Stimulated activated CD4-positive, alpha-beta T cell treated with anti-CD3 and anti-CD28 coated beads, Interleukin-4, amount 100 ng/mL, for 24 hours (primary cell): ENCODE results near the gene SLC24A4.
A peak's percentile ranks its signal among the peaks of the same experiment; 100 is the strongest.

Source experiments
- DNase-seq: peaks from one replicate; pipeline ENCODE4 v3.0.0-alpha.2; 2020

SLC24A4 gene

GRCh38 chr14:92316937-92317336 is 6.0 kb upstream of the SLC24A4 start:
- no peak for DNase-seq

- no peak for DNase-seq
Observed at GRCh38 chr14:92317511-92317910, 5.5 kb upstream of the SLC24A4 start.

- DNase-seq, result no peak
Observed at GRCh38 chr14:92321701-92322100, 1.3 kb upstream of the SLC24A4 start.

GRCh38 chr14:92322516-92322915 is 449 bp upstream of the SLC24A4 start:
- no peak for DNase-seq

- no peak for DNase-seq
Observed at GRCh38 chr14:92323916-92324818, 1.2 kb downstream of the SLC24A4 start.

GRCh38 chr14:92325835-92326234 is 2.9 kb downstream of the SLC24A4 start:
- DNase-seq, result no peak

GRCh38 chr14:92328664-92329255 is 5.8 kb downstream of the SLC24A4 start:
- no peak for DNase-seq

GRCh38 chr14:92334050-92334449 is 11.1 kb downstream of the SLC24A4 start:
- DNase-seq, result no peak

GRCh38 chr14:92336363-92336762 is 13.4 kb downstream of the SLC24A4 start:
- DNase-seq, result no peak

GRCh38 chr14:92339426-92339825 is 16.5 kb downstream of the SLC24A4 start:
- no peak for DNase-seq

- no peak for DNase-seq
Observed at GRCh38 chr14:92340071-92340470, 17.1 kb downstream of the SLC24A4 start.

- DNase-seq, result peak; percentile 16
Observed at GRCh38 chr14:92340931-92341330, 18.0 kb downstream of the SLC24A4 start.

- DNase-seq, result peak; percentile 66
Observed at GRCh38 chr14:92341791-92342190, 18.8 kb downstream of the SLC24A4 start.

GRCh38 chr14:92348154-92348553 is 25.2 kb downstream of the SLC24A4 start:
- no peak for DNase-seq

GRCh38 chr14:92351750-92352149 is 28.8 kb downstream of the SLC24A4 start:
- DNase-seq, result no peak

GRCh38 chr14:92352158-92352985 is 29.4 kb downstream of the SLC24A4 start:
- peak; percentile 28 for DNase-seq

GRCh38 chr14:92353447-92353846 is 30.5 kb downstream of the SLC24A4 start:
- no peak for DNase-seq

- no peak for DNase-seq
Observed at GRCh38 chr14:92356677-92357076, 33.7 kb downstream of the SLC24A4 start.

GRCh38 chr14:92360651-92361370 is 37.8 kb downstream of the SLC24A4 start:
- DNase-seq, result no peak

GRCh38 chr14:92362781-92363235 is 39.8 kb downstream of the SLC24A4 start:
- no peak for DNase-seq

GRCh38 chr14:92366237-92366636 is 43.3 kb downstream of the SLC24A4 start:
- no peak for DNase-seq

- no peak for DNase-seq
Observed at GRCh38 chr14:92368001-92368400, 45.0 kb downstream of the SLC24A4 start.

GRCh38 chr14:92369097-92369496 is 46.1 kb downstream of the SLC24A4 start:
- DNase-seq, result no peak
